Measurements from ENCODE around the gene AP2B1.

Gene AP2B1

DNA sequence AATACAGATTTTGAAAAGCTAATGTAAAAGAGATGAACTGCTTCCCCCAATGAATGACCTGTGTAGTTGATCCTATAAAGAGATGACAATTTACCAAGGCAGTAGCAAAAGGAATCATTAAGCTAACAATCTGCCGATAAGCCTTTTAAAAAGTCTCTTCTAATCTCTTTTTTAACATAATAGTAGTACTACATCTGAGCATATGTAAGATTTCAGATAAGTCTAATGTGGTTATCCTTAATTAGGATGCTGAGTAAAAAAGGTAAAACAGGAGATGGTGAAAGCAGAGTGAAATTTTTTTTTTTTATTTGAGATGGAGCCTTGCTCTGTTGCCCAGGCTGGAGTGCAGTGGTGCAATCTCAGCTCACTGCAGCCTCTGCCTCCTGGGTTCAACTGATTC, 118.1 kb downstream of the AP2B1 start:
- no peak for DNase-seq

GRCh38 chr17:35705705-35706104, 118.6 kb downstream of the AP2B1 start:
- DNase-seq: no peak

GRCh38 chr17:35708149-35708548, 121.0 kb downstream of the AP2B1 start:
- no peak for DNase-seq

GRCh38 chr17:35708951-35709350, 121.8 kb downstream of the AP2B1 start:
- no peak for DNase-seq

DNA sequence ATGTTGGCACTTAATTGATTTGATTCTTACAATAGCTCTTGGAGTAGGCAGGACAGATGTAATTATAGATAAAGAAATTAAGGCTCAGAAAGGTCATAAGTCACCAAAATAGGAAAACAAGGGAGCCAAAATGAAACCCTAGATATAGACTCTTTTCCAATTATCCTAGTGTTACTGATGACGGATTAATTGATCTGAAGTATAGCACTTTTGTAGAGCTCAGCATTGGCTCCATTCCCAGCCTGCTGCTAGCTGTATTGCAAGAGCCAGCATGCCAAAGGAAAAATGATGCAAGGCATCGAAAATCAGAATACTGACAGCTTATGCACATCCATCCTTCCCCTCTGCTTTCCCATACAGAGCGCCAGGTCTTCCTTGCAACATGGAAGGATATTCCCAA, 122.8 kb downstream of the AP2B1 start:
- no peak for DNase-seq

DNA sequence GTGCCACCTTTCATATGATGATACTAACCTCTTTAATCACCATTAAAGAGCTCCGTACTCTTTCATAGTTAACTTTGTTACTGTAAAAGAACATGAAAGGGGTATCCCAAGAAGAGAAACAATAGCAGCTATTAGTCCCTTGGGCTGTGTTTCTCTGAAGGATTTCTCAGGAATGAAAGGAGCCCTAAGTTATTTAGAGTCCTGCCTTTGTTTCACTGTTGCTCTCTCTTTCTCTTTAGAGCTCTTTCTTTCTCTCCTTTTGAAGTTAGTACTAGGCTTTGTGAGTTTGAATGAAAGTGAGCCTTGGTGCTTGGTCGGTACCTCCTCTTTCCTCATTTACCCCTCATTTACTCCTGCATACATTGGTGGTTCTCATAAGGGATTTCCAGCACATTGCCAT, 123.8 kb downstream of the AP2B1 start:
- DNase-seq: no peak

DNA sequence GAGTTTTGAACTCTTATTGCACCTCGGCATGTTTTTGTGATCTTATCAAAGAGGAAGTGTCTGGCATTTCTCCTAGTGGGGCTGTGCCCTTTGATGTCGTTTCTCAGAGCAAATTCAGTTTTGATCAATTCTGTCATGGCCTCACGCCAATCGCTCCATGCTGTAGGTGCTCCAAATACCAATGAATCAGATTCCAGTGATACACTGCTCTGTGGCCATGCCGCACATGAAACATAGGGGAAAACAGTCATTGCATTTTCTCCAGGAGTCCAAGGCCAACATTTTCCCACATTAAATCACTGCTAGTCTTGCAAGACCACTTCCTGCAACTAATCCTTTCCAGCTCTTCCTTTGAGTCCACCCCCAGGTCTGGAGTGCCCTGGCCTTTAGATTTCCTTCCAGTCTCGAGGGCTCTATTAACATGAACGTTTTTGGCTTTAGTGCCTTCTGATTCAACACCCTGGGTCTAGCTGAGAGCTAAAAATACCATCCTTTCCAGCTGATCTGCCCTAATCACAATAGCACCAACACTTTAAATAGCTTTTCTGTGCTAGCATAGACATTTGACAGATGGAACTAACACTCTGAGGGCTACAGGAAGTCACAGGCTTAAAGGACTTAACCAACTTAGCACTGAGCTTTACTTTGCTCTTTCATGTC, 126.1 kb downstream of the AP2B1 start:
- DNase-seq: no peak

GRCh38 chr17:35714988-35715387, 127.9 kb downstream of the AP2B1 start:
- DNase-seq: no peak

GRCh38 chr17:35715416-35715815, 128.3 kb downstream of the AP2B1 start:
- no peak for DNase-seq

DNA sequence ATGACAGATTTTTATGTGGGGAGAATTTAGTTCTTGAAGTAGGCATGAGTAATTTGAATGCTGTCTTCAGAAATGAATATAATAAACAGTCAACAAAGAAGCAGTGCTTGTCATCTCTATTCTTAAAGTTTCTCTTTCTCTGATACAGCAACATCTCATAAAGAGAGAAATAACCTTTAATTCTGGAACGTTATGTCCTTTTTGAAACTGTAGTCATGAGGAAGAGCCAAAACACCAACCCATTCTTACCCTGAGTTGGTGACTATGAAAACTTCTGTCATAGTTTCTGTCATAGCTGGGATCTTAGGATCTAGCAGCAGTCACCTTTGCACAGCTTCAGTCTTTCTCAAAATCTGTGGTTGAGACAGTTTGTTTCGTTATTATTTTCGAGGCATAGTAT, 129.1 kb downstream of the AP2B1 start:
- DNase-seq: no peak

- DNase-seq: no peak
Observed at GRCh38 chr17:35716897-35717465, 129.9 kb downstream of the AP2B1 start.

- DNase-seq: no peak
Observed at GRCh38 chr17:35717475-35717874, 130.4 kb downstream of the AP2B1 start.

- no peak for DNase-seq
Observed at GRCh38 chr17:35723735-35724134, 136.6 kb downstream of the AP2B1 start.

- DNase-seq: no peak
Observed at GRCh38 chr17:35725058-35725457, 137.9 kb downstream of the AP2B1 start.

GRCh38 chr17:35725802-35726126, 138.6 kb downstream of the AP2B1 start:
- DNase-seq: no peak

- no peak for DNase-seq
Observed at GRCh38 chr17:35726127-35726952, 139.2 kb downstream of the AP2B1 start.

GRCh38 chr17:35726953-35727460, 139.9 kb downstream of the AP2B1 start:
- no peak for DNase-seq

GRCh38 chr17:35727635-35728034, 140.5 kb downstream of the AP2B1 start:
- DNase-seq: no peak

DNA sequence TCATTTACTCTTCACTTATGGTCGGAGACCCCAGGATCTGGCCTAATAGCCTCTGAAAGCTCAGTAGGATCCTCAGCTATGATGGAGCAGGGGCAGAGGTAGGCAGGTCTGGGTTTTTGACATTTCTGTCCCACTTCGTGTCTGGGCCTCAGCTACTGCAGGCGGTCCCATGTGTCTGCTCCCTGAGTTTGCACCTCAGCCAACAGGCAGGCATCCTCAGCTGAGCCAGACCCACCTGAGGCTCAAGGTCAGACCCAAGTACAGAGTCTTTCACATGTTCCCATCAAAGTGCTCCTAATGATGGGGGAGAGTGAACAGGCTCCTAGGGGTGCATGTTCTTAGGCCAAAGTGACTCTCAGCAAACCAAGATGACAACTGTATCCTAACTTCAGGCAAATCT, 141.4 kb downstream of the AP2B1 start:
- DNase-seq: no peak

DNA sequence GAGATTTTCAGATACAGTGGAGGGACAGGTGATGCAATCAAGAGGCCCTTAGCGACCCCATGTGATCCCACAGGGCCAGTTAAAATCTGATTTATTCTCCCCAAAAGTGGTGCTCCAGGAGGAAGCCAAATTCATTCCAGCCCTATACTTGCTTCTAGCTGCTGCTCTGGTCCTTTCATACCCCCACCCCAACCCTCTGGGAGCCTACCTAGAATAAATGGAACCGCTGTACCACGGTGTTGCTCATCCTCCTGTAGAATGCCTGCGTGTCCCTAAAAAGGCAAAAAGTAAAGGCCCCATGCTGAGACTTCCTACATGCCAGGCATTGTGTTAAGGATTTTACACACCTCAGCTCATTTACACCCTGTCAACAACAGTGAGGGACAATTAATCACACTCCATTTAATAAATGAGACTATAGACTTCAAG, 142.3 kb downstream of the AP2B1 start:
- no peak for DNase-seq

DNA sequence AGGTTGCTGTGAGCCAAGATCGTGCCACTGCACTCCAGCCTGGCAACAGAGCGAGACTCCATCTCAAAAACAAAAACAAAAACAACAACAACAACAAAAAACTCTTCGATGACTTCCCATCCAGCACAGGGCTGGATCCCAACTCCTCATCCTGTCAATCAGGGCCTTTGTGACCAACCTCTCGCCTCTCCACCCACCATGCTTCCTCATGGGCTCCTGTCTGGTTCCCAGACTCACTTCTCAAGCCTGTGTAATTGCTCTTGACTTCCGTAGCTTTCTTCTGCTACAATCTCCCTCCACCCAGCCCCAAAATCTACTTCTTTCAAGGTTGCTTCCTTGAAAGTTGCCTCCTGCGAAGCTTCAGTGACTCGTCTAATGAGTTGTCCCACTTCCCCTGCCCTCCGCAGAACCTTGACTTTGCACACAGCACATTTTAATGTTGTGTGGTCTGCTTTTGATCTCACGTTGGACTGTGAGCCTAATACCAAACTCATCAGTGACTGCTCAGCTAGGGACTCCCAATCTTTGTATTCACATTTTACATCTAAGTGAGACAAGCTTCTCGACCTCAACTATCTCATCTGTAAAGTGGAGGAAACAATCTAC, 143.4 kb downstream of the AP2B1 start:
- DNase-seq: no peak

DNA sequence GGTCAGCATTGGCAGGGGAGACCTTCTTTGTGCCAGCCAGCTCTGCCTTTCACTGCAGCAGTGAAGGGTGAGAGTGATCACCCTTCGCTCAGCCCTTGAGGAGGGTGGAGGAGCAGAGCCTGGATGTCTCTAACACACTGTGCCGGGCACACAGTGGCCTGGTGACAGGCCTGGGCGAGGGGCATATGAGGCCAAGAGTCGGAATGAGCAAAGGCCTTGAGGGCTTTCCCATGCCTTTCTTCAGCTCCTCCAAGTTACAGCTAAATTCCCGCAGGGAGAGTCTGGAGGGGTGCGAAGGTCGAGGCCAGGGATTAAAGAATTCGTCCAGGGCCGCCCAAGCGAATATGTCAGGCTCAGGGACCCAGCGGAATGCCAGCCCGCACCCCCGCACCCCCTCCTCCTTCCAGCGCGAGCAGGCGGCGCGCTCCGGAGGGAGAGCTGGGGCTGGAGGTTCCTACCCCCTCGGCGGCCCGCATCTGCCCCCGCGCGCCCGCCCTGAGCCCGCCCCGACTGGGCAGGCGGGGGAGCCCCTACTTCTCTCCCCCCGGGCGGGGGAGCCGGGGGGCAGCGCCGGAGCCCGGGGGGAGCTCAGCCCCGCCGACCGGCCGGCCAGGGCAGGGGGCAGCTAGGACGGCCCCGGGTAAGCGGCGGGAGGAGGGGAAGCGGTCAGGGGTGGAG, 144.3 kb downstream of the AP2B1 start, which contains the start of gene RASL10B:
Gene RASL10B, plus strand, starts transcription at position 401 of the 678 bp plus-strand sequence. CDS start 3,546 bp downstream, outside the sequence.
- DNase-seq: peak; percentile 78
